HG03520 (cell line): ENCODE results near the gene B3GNT7.
A peak's percentile ranks its signal among the peaks of the same experiment; 100 is the strongest.
"Not testable (repeated sequence)": the region's sequence is repeated elsewhere in the genome, so short reads cannot be mapped to it uniquely, and the experiment has no call there.

Source experiments
- ATAC-seq: cut with Tn5 transposase; IDR thresholded peaks from one replicate; pipeline ENCODE4 v1.9.1; 2021; ENCODE audit warnings: mild to moderate bottlenecking, moderate library complexity; ENCODE audit not compliant: unreplicated experiment

Gene B3GNT7

DNA sequence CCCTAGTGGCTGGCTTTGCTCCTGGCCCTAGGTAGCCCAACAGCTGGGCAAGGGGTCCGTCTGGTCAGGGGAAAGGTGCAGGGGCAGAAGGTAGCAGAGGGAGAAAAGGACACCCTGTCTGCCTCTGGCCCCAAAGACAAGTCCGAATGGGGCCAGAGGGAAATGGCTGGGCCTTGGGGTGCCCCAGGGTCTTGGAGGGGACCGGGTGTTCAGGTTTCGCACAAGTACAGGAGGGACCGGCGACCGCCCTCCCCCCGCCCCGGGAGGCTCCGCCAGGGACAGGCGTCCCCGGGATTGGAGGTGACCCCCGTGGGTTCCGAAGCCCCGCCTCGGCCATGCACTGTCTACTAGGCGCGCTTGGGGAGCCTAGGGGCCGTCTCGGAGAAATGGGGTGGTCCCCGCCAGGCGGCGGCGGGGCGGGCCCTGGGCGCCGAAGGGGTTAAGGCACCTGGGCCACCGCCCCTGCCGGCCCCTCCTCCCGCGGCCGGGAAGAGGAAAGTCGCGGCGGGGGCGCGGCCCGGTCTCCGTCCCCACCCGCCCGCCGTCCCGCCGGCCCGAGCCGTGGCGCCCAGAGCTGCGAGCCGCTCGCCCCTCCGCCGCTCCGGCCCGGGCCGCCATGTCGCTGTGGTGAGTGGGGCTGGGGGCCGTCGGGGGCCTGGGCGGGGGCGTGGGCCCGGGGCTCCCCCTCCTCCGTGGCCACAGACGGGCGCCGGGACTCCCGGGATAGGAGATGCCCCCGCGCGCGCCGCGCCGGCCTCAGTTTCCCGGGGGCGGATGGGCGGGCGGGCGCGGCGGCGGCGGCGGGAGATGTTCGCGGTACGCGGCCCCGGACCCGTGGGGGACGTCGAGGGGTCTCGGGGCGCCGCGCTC is at the start of gene B3GNT7:
Gene B3GNT7 (plus strand): TSS at position 523 of the 870 bp plus-strand sequence. CDS start 94 bp downstream, at position 617.
- no peak for ATAC-seq

- no peak for ATAC-seq
Measured at GRCh38 chr2:231347081-231347480, 48.4 kb upstream of the B3GNT7 start.

DNA sequence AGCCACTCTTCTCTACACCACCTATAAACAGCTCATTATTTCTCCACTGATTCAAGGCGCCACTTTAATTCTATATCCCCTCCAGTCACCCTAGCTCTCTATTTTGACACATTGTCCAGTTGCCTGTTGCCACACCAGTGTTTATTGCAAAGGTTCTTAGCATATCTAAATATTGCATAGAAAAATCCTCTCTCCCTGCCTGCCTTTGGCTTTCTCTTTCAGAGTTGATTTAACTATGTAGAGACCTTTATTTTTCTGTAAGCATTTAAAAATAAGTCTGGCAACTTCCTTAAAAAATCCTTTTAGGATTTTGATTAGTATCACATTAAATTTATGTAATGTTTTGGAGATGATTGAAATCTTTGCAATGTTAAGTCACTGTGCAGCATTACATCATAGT is 47.9 kb upstream of the B3GNT7 start:
- ATAC-seq = no peak

DNA sequence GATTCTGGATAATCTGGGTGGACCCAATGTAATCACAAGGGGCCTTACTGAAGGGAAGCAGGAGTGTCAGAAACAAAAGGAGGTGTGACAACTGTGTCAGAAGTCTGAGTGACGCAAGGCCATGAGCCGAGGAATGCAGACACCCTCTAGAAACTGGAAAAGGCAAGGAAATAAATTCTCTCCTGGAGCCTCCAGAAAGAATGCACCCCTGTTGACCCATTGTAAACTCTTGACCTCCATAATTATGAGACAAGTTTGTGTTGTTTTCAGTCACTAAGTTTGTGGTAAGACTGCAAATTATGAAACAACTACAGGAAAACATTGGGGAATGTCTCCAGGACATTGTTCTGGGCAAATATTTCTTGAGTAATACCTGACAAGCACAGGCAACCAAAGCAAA is 47.3 kb upstream of the B3GNT7 start:
- ATAC-seq = no peak

DNA sequence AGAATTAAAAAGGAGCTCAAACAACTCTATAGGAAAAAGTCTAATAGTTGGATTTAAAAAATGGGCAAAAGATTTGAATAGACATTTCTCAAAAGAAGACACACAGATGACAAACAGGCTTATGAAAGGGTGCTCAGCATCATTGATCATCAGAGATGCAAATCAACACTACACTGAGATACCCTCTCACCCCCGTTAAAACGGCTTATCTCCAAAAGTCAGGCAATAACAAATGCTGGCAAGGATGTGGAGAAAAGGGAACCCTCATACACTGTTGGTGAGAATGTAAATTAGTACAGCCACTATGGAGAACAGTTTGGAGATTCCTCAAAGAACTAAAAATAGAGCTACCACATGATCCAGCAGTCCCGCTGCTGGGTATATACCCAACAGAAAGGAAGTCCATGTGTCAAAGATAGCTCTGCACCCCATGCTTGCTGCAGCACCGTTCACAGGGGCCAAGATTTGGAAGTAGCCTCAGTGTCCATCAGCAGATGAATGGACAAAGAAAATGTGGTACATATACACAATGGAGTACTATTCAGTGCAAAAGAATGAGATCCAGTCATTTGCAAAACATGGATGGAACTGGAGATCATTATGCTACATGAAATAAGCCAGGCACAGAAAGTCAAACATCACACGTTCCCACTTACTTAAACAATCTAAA is 46.7 kb upstream of the B3GNT7 start:
- no peak for ATAC-seq

DNA sequence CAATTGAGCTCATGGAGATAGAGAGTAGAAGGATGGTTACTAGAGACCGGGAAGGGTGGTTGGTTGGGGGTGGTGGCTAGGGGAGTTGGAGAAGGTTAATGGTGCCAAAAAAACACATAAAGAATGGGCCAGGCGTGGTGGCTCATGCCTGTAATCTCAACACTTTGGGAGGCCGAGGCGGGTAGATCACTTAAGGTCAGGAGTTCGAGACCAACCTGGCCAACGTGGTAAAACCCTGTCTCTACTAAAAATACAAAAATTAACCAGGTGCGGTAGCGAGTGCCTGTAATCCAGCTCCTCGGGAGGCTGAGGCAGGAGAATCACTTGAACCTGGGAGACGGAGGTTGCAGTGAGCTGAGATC is 46.2 kb upstream of the B3GNT7 start:
- ATAC-seq = not testable (repeated sequence)

- ATAC-seq = no peak
Measured at GRCh38 chr2:231351648-231352047, 43.9 kb upstream of the B3GNT7 start.

- no peak for ATAC-seq
Measured at GRCh38 chr2:231353469-231353868, 42.0 kb upstream of the B3GNT7 start.

GRCh38 chr2:231355508-231356465 is 39.7 kb upstream of the B3GNT7 start:
- no peak for ATAC-seq

DNA sequence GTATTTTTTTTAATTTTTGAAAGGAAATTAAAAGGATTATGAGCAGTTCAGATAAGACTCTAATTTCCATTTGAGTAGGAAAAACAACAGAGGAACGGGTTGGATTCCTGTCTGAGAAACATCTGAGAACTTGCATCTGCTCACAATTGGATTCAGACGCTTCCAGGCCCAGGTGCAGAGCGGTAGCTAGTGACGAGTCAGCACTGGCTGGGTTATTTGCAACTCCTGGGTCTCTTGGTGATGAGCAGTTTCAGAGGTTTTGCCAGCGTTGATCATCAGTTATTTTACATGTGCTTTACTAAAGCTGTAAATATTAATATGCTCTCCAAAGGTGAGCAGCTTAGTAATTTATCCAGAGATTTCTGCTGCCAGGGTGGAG is 39.1 kb upstream of the B3GNT7 start:
- no peak for ATAC-seq

DNA sequence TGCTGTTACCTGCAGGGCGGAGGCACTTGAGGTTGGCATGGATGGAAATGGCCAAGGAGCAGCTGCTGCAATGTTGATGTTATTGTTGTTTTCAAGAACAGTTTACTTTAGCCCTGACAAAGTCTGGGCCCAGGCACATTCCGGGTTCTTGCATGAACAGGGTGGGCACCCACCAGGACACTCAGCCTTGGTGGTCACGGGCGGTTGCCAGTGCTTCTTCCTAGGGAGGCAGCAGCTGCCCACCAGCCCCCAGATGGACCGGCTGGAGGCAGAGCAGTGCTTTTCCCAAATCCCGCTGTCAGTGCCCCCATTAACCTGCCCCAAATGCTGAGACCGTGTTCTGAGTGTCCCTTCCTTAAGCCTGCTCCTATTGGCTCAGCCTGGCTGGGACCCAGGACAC is 38.5 kb upstream of the B3GNT7 start:
- no peak for ATAC-seq

- ATAC-seq = no peak
Measured at GRCh38 chr2:231357931-231358330, 37.6 kb upstream of the B3GNT7 start.

GRCh38 chr2:231359441-231359840 is 36.1 kb upstream of the B3GNT7 start:
- no peak for ATAC-seq

DNA sequence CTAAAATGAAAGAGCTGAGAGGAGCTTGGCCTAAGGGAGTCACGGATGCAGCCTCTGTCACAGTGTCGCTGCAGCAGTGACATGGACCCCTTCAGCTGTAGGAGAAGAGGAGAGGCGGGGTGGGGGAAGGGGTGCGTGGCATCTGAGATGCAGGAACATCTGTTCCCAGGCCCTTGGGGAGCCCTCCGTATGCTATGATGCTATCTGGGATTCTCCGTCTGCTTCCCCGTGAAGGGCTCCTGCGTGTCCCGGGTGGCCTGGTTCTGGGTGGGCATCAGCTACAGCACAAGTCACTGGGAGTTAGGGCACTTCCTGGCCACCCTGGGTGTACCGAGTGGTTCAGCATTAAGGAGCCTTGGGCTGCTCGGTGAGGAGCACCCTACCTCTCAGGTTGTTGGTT is 35.6 kb upstream of the B3GNT7 start:
- ATAC-seq = no peak

DNA sequence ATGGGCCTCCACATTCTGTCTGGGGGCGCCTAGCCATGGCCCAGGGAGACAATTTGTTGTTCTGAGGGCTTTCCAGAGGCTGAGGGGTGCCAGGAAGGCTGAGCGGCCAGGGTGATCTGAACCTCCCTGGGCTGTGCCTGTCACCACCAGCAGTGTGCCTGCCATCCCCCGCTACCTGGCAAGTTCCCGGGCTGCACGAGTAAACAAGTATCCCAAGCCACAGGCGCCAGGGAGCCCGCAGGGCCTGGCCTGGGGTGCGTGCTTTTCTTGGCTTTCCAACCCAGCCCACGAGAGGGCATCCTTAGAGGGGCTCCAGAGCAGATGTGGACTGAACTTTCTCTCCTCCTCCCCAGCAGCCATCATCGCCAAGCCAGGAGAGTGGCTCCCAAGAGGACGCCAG is 35.1 kb upstream of the B3GNT7 start:
- ATAC-seq = no peak

GRCh38 chr2:231360881-231361371 is 34.6 kb upstream of the B3GNT7 start:
- no peak for ATAC-seq

- peak; percentile 72 for ATAC-seq
Measured at GRCh38 chr2:231361701-231362554, 33.6 kb upstream of the B3GNT7 start.

DNA sequence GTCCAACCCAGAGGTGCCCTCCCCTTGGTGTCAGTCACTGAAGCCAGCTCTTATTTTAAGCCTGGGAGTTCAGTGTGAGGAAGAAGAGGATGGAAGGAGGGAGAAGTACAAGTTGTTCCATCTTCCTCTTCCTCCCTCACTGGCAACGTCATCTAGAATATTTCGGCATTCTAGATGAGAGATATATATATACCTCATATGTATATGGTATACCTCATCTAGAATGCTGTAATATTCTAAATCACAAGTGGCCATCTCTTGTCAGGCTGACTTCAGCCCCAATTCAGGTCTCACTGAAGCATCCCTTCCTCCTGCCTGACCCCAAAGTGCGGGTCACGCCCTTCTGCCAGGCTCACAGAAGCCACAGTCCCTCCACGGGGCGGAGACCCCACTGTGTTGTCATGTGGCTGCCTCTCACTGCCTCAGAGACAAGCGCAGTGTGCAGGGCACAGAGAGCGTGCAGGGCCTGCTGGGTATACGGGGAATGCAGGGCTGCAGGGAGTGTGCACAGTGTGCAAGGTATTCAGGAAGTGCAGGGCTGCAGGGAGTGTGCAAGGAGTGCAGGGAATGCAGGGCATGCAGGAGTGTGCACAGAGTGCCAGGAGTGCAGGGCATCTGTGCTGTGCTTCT is 32.8 kb upstream of the B3GNT7 start:
- no peak for ATAC-seq

DNA sequence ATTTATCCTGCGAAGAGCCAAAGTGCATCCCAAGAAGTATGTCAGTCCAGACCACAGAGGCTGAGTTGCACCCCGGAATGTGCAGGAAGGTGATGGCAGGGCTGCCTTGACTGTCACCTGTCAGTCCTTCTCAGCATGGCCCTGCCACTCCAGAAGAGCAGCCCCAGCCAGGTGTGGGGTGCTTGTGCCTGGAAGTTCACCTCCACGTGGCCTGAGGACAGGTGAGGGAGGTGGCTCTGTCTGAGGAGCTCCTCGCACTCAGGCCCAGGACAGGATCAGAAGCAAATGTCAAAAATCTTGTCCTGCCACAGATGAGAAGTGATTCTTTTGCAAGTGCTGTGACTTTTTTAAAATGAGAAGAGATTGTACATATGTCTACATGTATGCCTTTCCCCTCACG is 31.4 kb upstream of the B3GNT7 start:
- ATAC-seq = no peak
